GM23338 (cell line): ENCODE results near the gene SGCD. TPM values are rescaled to one million over a fixed set of nuclear protein-coding genes. Genes with fewer than 3 reads are reported as not detected.

Source experiments
- ATAC-seq: fragments of 200-7000 bp; cut with Tn5 transposase; 3 replicates; pipeline ENCODE4 v1.9.1; 2020
- DNase-seq: peaks from one replicate; pipeline ENCODE4 v3.0.0-alpha.2; 2015; ENCODE audit warnings: low spot score
- H2AFZ ChIP-seq: fragments of 200-600 bp; sonication (generic); 2 replicates; pipeline ENCODE4 v1.8.0; 2016; ENCODE audit warnings: antibody characterized with exemption, mild to moderate bottlenecking, moderate library complexity
- H3F3A ChIP-seq: fragments of 200-600 bp; sonication (generic); replicated peaks from 2 replicates; pipeline ENCODE4 v1.8.0; 2017; ENCODE audit warnings: antibody characterized with exemption, mixed run types, low read depth
- H3K27ac ChIP-seq: fragments of 200-600 bp; sonication (generic); 2 replicates; pipeline ENCODE4 v1.6.1; 2016; ENCODE audit warnings: low read depth
- H3K27me3 ChIP-seq: fragments of 200-600 bp; sonication (generic); 2 replicates; pipeline ENCODE4 v1.8.0; 2016; ENCODE audit warnings: mild to moderate bottlenecking, mixed run types, moderate library complexity; ENCODE audit not compliant: insufficient read depth
- H3K36me3 ChIP-seq: fragments of 200-600 bp; sonication (generic); 2 replicates; pipeline ENCODE4 v1.8.0; 2016; ENCODE audit warnings: mild to moderate bottlenecking; ENCODE audit not compliant: insufficient read depth
- H3K4me1 ChIP-seq: fragments of 200-600 bp; sonication (generic); 2 replicates; pipeline ENCODE4 v1.8.0; 2016; ENCODE audit warnings: mild to moderate bottlenecking, moderate library complexity; ENCODE audit not compliant: insufficient read depth
- H3K4me2 ChIP-seq: fragments of 200-600 bp; sonication (generic); 2 replicates; pipeline ENCODE4 v1.7.1; 2017; ENCODE audit warnings: mixed run types
- H3K4me3 ChIP-seq: fragments of 200-600 bp; sonication (generic); 2 replicates; pipeline ENCODE4 v1.6.1; 2016; ENCODE audit warnings: mixed run types
- H3K79me2 ChIP-seq: fragments of 200-600 bp; sonication (generic); replicated peaks from 2 replicates; pipeline ENCODE4 v1.8.0; 2017; ENCODE audit warnings: mild to moderate bottlenecking; ENCODE audit not compliant: insufficient read depth
- H3K9me2 ChIP-seq: fragments of 200-600 bp; sonication (generic); 2 replicates; pipeline ENCODE4 v1.8.0; 2017; ENCODE audit not compliant: insufficient read depth
- H4K20me1 ChIP-seq: fragments of 200-600 bp; sonication (generic); replicated peaks from 2 replicates; pipeline ENCODE4 v1.8.0; 2017; ENCODE audit warnings: mild to moderate bottlenecking; ENCODE audit not compliant: insufficient read depth
- H3K27ac Mint-ChIP-seq: 2 replicates; pipeline ENCODE4 v1.8.0; 2020; ENCODE audit warnings: inconsistent platforms, mild to moderate bottlenecking, moderate library complexity, mixed read lengths
- H3K27me3 Mint-ChIP-seq: 3 replicates; pipeline ENCODE4 v1.8.0; 2022; ENCODE audit warnings: low read depth, mild to moderate bottlenecking, moderate library complexity, mixed read lengths, inconsistent platforms; ENCODE audit not compliant: insufficient read depth, poor library complexity
- H3K36me3 Mint-ChIP-seq: 3 replicates; pipeline ENCODE4 v1.8.0; 2021; ENCODE audit warnings: low read depth, mild to moderate bottlenecking, inconsistent platforms, moderate library complexity, mixed read lengths
- H3K4me1 Mint-ChIP-seq: 3 replicates; pipeline ENCODE4 v1.8.0; 2020; ENCODE audit warnings: mild to moderate bottlenecking, inconsistent platforms, mixed read lengths
- H3K4me3 Mint-ChIP-seq: 3 replicates; pipeline ENCODE4 v1.8.0; 2021; ENCODE audit warnings: moderate library complexity, mild to moderate bottlenecking, inconsistent platforms, mixed read lengths
- H3K9me3 Mint-ChIP-seq: 3 replicates; pipeline ENCODE4 v1.8.0; 2020; ENCODE audit warnings: moderate library complexity, mild to moderate bottlenecking, inconsistent platforms, mixed read lengths
- CREB1 ChIP-seq: fragments of 250-450 bp; sonication (Bioruptor Pico); IDR thresholded peaks from 2 replicates; pipeline ENCODE4 v1.5.0; 2020; ENCODE audit warnings: low read depth, mild to moderate bottlenecking, moderate library complexity
- EZH2 ChIP-seq: fragments of 200-600 bp; sonication (generic); IDR thresholded peaks from one replicate; pipeline ENCODE4 v1.8.0; 2017; ENCODE audit warnings: antibody characterized with exemption, mild to moderate bottlenecking, low read depth; ENCODE audit not compliant: unreplicated experiment
- EZH2phosphoT487 ChIP-seq: fragments of 200-600 bp; sonication (generic); IDR thresholded peaks from one replicate; pipeline ENCODE4 v1.8.1; 2018; ENCODE audit warnings: antibody characterized with exemption; ENCODE audit not compliant: unreplicated experiment
- JUNB ChIP-seq: IDR thresholded peaks from one replicate; pipeline ENCODE4 v1.6.1; 2016; ENCODE audit warnings: antibody characterized with exemption; ENCODE audit not compliant: unreplicated experiment
- NANOG ChIP-seq: IDR thresholded peaks from 2 replicates; pipeline ENCODE4 v1.6.1; 2016; ENCODE audit warnings: antibody characterized with exemption, borderline replicate concordance
- POLR2AphosphoS5 ChIP-seq: IDR thresholded peaks from 2 replicates; pipeline ENCODE4 v1.6.1; 2016; ENCODE audit warnings: antibody characterized with exemption, low read depth
- STAT1 ChIP-seq: IDR thresholded peaks from one replicate; pipeline ENCODE4 v1.6.1; 2016; ENCODE audit warnings: antibody characterized with exemption; ENCODE audit not compliant: unreplicated experiment
- ZNF114 ChIP-seq: fragments of 250-450 bp; sonication (Bioruptor Pico); IDR thresholded peaks from 2 replicates; pipeline ENCODE4 v1.5.0; 2020; ENCODE audit warnings: mild to moderate bottlenecking, moderate library complexity
- ZNF331 ChIP-seq: fragments of 250-450 bp; sonication (Bioruptor Pico); IDR thresholded peaks from 2 replicates; pipeline ENCODE4 v1.5.0; 2020; ENCODE audit warnings: low read depth, mild to moderate bottlenecking, moderate library complexity
- polyA plus RNA-seq: library from polyadenylated mRNA; unstranded; fragments of >200 nt; fragmentation: Nextera tagmentation; extraction: Ambion mirVana; gene quantifications from 2 replicates; pipeline ENCODE4 v1.2.1, GENCODE V29; 2016
- total RNA-seq: library from RNA; depleted of rRNA; stranded (reverse); fragments of >200 nt; shearing (Covaris generic); gene quantifications from 2 replicates; pipeline ENCODE4 v1.2.3, GENCODE V29; 2014
- TF ChIP-seq, protein P1 (sequence below): fragments of 250-450 bp; sonication (Bioruptor Pico); IDR thresholded peaks from 2 replicates; pipeline ENCODE4 v1.5.0; 2020; ENCODE audit warnings: mild to moderate bottlenecking, moderate library complexity
- TF ChIP-seq, protein P2 (sequence below): IDR thresholded peaks from 2 replicates; pipeline ENCODE4 v1.6.1; 2016; ENCODE audit warnings: antibody characterized with exemption
- TF ChIP-seq, protein P3 (sequence below), 2 experiments: fragments of 200-600 bp in 1 of 2; sonication (generic) in 1 of 2; conservative IDR thresholded peaks; 2 replicates each; pipeline versions ENCODE4 v1.5.1 to v1.6.1; 2016 to 2017; ENCODE audit warnings: antibody characterized with exemption in 2 of 2, low read depth in 2 of 2, mild to moderate bottlenecking in 2 of 2, moderate library complexity in 1 of 2

SGCD gene
- total and polyA plus RNA-seq, 2 experiments from 2014 or later: 0.03 to 0.05 TPM

DNA sequence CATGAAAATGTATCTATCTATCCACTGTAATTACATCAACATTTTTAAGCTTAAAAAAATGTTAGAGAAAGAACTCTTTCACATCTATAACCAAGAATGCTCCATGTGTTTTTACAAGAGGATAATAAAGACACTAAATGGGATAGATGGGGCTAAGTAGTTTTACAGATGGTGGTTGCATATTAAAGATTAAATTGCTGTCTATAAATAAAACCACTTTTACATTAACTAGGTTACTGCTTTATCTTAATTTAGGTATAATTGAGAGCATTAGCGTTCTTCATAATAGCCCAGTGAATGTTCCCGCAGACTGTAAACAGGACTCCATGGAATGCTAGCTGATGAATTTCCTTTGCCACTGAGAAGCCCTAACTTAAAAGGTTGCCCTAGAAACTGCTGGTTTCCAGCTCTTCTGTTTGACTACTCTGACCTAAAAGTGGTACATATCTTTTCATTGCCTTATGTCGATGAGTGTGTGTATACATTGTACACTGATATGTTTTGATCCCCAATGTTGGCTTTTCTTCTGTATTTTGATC, 117.9 kb downstream of the SGCD start:
- H4K20me1 ChIP-seq: no peaks in the 10 kb centered on the region
- no peaks in the 10 kb centered on the region for H3K9me2 ChIP-seq
- TF ChIP-seq EZH2phosphoT487 (no peak), EZH2 (no peak), JUNB (no peak), STAT1 (no peak), NANOG (no peak), POLR2AphosphoS5 (no peak), CREB1 (no peak), ZNF331 (CRISPR knock-in tag) (no peak), ZNF114 (no peak)
- TF ChIP-seq, protein P1, sequence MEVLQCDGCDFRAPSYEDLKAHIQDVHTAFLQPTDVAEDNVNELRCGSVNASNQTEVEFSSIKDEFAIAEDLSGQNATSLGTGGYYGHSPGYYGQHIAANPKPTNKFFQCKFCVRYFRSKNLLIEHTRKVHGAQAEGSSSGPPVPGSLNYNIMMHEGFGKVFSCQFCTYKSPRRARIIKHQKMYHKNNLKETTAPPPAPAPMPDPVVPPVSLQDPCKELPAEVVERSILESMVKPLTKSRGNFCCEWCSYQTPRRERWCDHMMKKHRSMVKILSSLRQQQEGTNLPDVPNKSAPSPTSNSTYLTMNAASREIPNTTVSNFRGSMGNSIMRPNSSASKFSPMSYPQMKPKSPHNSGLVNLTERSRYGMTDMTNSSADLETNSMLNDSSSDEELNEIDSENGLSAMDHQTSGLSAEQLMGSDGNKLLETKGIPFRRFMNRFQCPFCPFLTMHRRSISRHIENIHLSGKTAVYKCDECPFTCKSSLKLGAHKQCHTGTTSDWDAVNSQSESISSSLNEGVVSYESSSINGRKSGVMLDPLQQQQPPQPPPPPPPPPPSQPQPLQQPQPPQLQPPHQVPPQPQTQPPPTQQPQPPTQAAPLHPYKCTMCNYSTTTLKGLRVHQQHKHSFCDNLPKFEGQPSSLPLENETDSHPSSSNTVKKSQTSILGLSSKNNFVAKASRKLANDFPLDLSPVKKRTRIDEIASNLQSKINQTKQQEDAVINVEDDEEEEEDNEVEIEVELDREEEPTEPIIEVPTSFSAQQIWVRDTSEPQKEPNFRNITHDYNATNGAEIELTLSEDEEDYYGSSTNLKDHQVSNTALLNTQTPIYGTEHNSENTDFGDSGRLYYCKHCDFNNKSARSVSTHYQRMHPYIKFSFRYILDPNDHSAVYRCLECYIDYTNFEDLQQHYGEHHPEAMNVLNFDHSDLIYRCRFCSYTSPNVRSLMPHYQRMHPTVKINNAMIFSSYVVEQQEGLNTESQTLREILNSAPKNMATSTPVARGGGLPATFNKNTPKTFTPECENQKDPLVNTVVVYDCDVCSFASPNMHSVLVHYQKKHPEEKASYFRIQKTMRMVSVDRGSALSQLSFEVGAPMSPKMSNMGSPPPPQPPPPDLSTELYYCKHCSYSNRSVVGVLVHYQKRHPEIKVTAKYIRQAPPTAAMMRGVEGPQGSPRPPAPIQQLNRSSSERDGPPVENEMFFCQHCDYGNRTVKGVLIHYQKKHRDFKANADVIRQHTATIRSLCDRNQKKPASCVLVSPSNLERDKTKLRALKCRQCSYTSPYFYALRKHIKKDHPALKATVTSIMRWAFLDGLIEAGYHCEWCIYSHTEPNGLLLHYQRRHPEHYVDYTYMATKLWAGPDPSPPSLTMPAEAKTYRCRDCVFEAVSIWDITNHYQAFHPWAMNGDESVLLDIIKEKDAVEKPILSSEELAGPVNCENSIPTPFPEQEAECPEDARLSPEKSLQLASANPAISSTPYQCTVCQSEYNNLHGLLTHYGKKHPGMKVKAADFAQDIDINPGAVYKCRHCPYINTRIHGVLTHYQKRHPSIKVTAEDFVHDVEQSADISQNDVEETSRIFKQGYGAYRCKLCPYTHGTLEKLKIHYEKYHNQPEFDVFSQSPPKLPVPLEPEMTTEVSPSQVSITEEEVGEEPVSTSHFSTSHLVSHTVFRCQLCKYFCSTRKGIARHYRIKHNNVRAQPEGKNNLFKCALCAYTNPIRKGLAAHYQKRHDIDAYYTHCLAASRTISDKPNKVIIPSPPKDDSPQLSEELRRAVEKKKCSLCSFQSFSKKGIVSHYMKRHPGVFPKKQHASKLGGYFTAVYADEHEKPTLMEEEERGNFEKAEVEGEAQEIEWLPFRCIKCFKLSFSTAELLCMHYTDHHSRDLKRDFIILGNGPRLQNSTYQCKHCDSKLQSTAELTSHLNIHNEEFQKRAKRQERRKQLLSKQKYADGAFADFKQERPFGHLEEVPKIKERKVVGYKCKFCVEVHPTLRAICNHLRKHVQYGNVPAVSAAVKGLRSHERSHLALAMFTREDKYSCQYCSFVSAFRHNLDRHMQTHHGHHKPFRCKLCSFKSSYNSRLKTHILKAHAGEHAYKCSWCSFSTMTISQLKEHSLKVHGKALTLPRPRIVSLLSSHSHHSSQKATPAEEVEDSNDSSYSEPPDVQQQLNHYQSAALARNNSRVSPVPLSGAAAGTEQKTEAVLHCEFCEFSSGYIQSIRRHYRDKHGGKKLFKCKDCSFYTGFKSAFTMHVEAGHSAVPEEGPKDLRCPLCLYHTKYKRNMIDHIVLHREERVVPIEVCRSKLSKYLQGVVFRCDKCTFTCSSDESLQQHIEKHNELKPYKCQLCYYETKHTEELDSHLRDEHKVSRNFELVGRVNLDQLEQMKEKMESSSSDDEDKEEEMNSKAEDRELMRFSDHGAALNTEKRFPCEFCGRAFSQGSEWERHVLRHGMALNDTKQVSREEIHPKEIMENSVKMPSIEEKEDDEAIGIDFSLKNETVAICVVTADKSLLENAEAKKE (CRISPR knock-in tag): no peak
- TF ChIP-seq, protein P2, sequence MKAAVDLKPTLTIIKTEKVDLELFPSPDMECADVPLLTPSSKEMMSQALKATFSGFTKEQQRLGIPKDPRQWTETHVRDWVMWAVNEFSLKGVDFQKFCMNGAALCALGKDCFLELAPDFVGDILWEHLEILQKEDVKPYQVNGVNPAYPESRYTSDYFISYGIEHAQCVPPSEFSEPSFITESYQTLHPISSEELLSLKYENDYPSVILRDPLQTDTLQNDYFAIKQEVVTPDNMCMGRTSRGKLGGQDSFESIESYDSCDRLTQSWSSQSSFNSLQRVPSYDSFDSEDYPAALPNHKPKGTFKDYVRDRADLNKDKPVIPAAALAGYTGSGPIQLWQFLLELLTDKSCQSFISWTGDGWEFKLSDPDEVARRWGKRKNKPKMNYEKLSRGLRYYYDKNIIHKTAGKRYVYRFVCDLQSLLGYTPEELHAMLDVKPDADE: no peak
- TF ChIP-seq, protein P3, sequence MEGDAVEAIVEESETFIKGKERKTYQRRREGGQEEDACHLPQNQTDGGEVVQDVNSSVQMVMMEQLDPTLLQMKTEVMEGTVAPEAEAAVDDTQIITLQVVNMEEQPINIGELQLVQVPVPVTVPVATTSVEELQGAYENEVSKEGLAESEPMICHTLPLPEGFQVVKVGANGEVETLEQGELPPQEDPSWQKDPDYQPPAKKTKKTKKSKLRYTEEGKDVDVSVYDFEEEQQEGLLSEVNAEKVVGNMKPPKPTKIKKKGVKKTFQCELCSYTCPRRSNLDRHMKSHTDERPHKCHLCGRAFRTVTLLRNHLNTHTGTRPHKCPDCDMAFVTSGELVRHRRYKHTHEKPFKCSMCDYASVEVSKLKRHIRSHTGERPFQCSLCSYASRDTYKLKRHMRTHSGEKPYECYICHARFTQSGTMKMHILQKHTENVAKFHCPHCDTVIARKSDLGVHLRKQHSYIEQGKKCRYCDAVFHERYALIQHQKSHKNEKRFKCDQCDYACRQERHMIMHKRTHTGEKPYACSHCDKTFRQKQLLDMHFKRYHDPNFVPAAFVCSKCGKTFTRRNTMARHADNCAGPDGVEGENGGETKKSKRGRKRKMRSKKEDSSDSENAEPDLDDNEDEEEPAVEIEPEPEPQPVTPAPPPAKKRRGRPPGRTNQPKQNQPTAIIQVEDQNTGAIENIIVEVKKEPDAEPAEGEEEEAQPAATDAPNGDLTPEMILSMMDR (conservative IDR thresholded peaks at IDR 0.05; ENCODE audit: low read depth in 2 of 2): no peak
- H3K4me1 ChIP-seq: peaks cover 57% of the 10 kb centered on the region
- Mint-ChIP-seq H3K4me1 (peaks cover 39% of the 10 kb centered on the region), H3K27ac (no peak overlapping the region), H3K9me3 (no peaks in the 10 kb centered on the region), H3K36me3 (no peaks in the 10 kb centered on the region), H3K27me3 (peaks cover 1% of the 10 kb centered on the region), H3K4me3 (no peak overlapping the region)
- no peaks in the 10 kb centered on the region for H3K27me3 ChIP-seq
- ATAC-seq (peak; percentile 44; the same call in 2 of the 3 replicates), DNase-seq (peak; percentile 29)
- H3K79me2 ChIP-seq: no peaks in the 10 kb centered on the region
- H2AFZ ChIP-seq: no peak overlapping the region
- peak overlapping the region; percentile 21; the same call in 1 of the 2 replicates for H3K4me2 ChIP-seq
- H3K36me3 ChIP-seq: no peaks in the 10 kb centered on the region
- H3K4me3 ChIP-seq: no peak overlapping the region
- H3K27ac ChIP-seq: peak overlapping the region; percentile 41; the same call in 1 of the 2 replicates
- no peaks in the 10 kb centered on the region for H3F3A ChIP-seq
